GM18861 (cell line): ENCODE measurements around the gene ACAP2.
"Not testable (repeated sequence)": the region's sequence is repeated elsewhere in the genome, so short reads cannot be mapped to it uniquely, and the experiment has no call there.

Experiments used
- ATAC-seq: cut with Tn5 transposase; IDR thresholded peaks from one replicate; pipeline ENCODE4 v1.9.1; 2021; ENCODE audit not compliant: unreplicated experiment

The ACAP2 gene

GRCh38 chr3:195442573-195443390, at the start of gene ACAP2:
Gene ACAP2, minus strand, starts transcription at chr3:195443020. Its CDS starts 173 bp downstream, at chr3:195442847.
- ATAC-seq: peak; percentile 87

- ATAC-seq: no peak
Measured at GRCh38 chr3:195475614-195476013, 32.8 kb upstream of the ACAP2 start.

GRCh38 chr3:195475116-195475515, 32.3 kb upstream of the ACAP2 start:
- ATAC-seq: not testable (repeated sequence)

- no peak for ATAC-seq
Measured at GRCh38 chr3:195468841-195469240, 26.0 kb upstream of the ACAP2 start.

GRCh38 chr3:195468391-195468776, 25.6 kb upstream of the ACAP2 start:
- no peak for ATAC-seq

- ATAC-seq: no peak
Measured at GRCh38 chr3:195467641-195468390, 25.0 kb upstream of the ACAP2 start.

GRCh38 chr3:195466251-195466650, 23.4 kb upstream of the ACAP2 start:
- no peak for ATAC-seq

- not testable (repeated sequence) for ATAC-seq
Measured at GRCh38 chr3:195462922-195463321, 20.1 kb upstream of the ACAP2 start.

- no peak for ATAC-seq
Measured at GRCh38 chr3:195462308-195462610, 19.4 kb upstream of the ACAP2 start.

GRCh38 chr3:195461594-195462307, 18.9 kb upstream of the ACAP2 start:
- no peak for ATAC-seq

- no peak for ATAC-seq
Measured at GRCh38 chr3:195460091-195460713, 17.4 kb upstream of the ACAP2 start.

- ATAC-seq: no peak
Measured at GRCh38 chr3:195458316-195458717, 15.5 kb upstream of the ACAP2 start.

- no peak for ATAC-seq
Measured at GRCh38 chr3:195455789-195456188, 13.0 kb upstream of the ACAP2 start.

GRCh38 chr3:195453236-195453635, 10.4 kb upstream of the ACAP2 start:
- no peak for ATAC-seq

- no peak for ATAC-seq
Measured at GRCh38 chr3:195451373-195452015, 8.7 kb upstream of the ACAP2 start.

- ATAC-seq: no peak
Measured at GRCh38 chr3:195450731-195451229, 8.0 kb upstream of the ACAP2 start.

GRCh38 chr3:195448205-195448875, 5.5 kb upstream of the ACAP2 start:
- no peak for ATAC-seq

- no peak for ATAC-seq
Measured at GRCh38 chr3:195447201-195447600, 4.4 kb upstream of the ACAP2 start.

GRCh38 chr3:195446359-195446758, 3.5 kb upstream of the ACAP2 start:
- ATAC-seq: no peak

- no peak for ATAC-seq
Measured at GRCh38 chr3:195445885-195446284, 3.1 kb upstream of the ACAP2 start.
